Measurements from ENCODE around the gene TMED8. TPM values are rescaled to one million over a fixed set of nuclear protein-coding genes. Genes with fewer than 3 reads are reported as not detected.
A peak's percentile ranks its signal among the peaks of the same experiment; 100 is the strongest.

TMED8 gene
- total RNA-seq, 4 donors from 2014 or later = 5.3 to 11.2 (median 7.9) TPM

DNA sequence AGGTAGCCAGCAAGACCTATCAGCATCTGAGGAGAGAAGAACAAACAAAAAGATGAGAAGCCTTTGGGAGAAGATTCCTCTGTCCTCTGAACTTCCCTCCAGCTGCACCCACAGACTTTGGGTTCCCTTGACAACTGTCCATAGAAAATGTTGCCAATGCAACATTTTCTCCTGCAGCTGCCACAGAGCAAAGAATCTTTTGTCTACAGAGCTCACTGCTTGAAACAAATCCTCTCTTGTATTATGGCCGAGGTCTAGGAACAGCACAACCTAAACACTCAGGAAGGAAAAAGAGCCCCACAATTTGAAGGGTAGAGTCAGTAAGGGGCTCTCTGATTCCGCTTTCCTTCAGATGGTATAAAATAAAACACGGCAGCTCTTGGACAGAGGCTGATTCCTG lies 70.5 kb downstream of the TMED8 start:
- Histone ChIP-seq H3K27ac (peak overlapping the region; percentile 51), H3K4me1 (peaks cover 39% of the 10 kb centered on the region), H3K9me3 (no peaks in the 10 kb centered on the region), H3K4me3 (no peak overlapping the region), H3K27me3 (no peaks in the 10 kb centered on the region), H3K36me3 (peaks cover 5% of the 10 kb centered on the region)
- WGBS = 47% methylated on average over 3 of the region's 3 CpGs
- TF ChIP-seq, protein P1, sequence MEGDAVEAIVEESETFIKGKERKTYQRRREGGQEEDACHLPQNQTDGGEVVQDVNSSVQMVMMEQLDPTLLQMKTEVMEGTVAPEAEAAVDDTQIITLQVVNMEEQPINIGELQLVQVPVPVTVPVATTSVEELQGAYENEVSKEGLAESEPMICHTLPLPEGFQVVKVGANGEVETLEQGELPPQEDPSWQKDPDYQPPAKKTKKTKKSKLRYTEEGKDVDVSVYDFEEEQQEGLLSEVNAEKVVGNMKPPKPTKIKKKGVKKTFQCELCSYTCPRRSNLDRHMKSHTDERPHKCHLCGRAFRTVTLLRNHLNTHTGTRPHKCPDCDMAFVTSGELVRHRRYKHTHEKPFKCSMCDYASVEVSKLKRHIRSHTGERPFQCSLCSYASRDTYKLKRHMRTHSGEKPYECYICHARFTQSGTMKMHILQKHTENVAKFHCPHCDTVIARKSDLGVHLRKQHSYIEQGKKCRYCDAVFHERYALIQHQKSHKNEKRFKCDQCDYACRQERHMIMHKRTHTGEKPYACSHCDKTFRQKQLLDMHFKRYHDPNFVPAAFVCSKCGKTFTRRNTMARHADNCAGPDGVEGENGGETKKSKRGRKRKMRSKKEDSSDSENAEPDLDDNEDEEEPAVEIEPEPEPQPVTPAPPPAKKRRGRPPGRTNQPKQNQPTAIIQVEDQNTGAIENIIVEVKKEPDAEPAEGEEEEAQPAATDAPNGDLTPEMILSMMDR (IDR thresholded peaks at IDR 0.05) = no peak
- no peak for TF ChIP-seq POLR2A (IDR thresholded peaks at IDR 0.05)
- no peak for TF ChIP-seq POLR2AphosphoS5 (IDR thresholded peaks at IDR 0.05)
- no peak for TF ChIP-seq EP300 (IDR thresholded peaks at IDR 0.05)
- DNase-seq (ENCODE audit: low spot score in 2 of 2) = no peak

GRCh38 chr14:77305696-77306095 lies 71.2 kb downstream of the TMED8 start:
- Histone ChIP-seq H3K27ac (peak overlapping the region; percentile 51), H3K9me3 (no peaks in the 10 kb centered on the region), H3K4me1 (peaks cover 36% of the 10 kb centered on the region), H3K27me3 (no peaks in the 10 kb centered on the region), H3K4me3 (no peak overlapping the region), H3K36me3 (peaks cover 5% of the 10 kb centered on the region)
- no peak for TF ChIP-seq POLR2A (IDR thresholded peaks at IDR 0.05)
- TF ChIP-seq POLR2AphosphoS5 (IDR thresholded peaks at IDR 0.05) = no peak
- TF ChIP-seq EP300 (IDR thresholded peaks at IDR 0.05) = no peak
- TF ChIP-seq, protein P1 (IDR thresholded peaks at IDR 0.05) = no peak
- WGBS = 59% methylated on average over 4 of the region's 4 CpGs
- DNase-seq (ENCODE audit: low spot score in 2 of 2) = no peak

DNA sequence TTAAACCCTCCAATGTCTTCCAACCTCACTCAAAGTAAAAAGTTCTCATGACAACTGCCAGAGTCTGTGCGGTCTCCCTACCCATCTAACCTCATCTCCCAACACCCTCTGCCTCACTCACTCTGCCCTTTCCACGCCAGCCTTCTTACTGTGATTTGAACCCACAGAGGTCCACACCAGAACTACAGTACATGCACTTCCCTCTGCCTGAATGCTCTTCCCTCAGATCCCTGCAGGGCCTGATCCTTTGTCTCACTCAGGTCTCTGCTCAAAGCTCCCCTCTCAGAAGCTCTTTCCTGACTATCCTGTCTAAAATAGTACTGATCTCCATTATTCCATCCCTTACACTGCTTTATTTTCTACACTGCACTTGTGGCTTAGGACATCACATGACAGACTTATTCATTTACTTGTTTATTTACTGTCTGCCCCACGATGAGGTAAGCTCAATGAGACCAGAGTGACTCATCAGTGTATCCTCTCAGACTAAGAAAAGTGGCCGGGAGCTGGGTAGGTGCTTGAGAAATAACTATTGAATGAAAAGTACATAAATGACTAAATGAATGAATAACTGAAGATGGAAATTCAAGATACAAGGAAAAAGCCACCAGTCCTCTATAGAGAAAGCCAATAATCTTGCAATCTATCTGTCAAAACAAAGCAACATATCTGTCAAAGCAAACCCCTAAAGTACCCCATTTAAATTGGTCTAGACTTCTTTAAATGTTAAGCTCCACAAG lies 73.3 kb downstream of the TMED8 start:
- H3K9me3 ChIP-seq = no peaks in the 10 kb centered on the region
- DNase-seq (ENCODE audit: low spot score in 2 of 2) = no peak
- no peak overlapping the region for H3K4me3 ChIP-seq
- H3K4me1 ChIP-seq = peaks cover 36% of the 10 kb centered on the region
- TF ChIP-seq POLR2AphosphoS5 (IDR thresholded peaks at IDR 0.05) (no peak), POLR2A (IDR thresholded peaks at IDR 0.05) (no peak), EP300 (IDR thresholded peaks at IDR 0.05) (no peak)
- TF ChIP-seq, protein P1 (IDR thresholded peaks at IDR 0.05) = no peak
- H3K27ac ChIP-seq = peak overlapping the region; percentile 47
- H3K27me3 ChIP-seq = no peaks in the 10 kb centered on the region
- H3K36me3 ChIP-seq = peaks cover 8% of the 10 kb centered on the region
- WGBS = 52% methylated on average over 4 of the region's 4 CpGs

- Histone ChIP-seq H3K36me3 (peaks cover 15% of the 10 kb centered on the region), H3K9me3 (no peaks in the 10 kb centered on the region), H3K4me3 (no peak overlapping the region), H3K27me3 (no peaks in the 10 kb centered on the region), H3K27ac (peak overlapping the region; percentile 47), H3K4me1 (peaks cover 36% of the 10 kb centered on the region)
- DNase-seq (ENCODE audit: low spot score in 2 of 2) = no peak
- TF ChIP-seq POLR2AphosphoS5 (IDR thresholded peaks at IDR 0.05) = no peak
- no peak for TF ChIP-seq EP300 (IDR thresholded peaks at IDR 0.05)
- TF ChIP-seq POLR2A (IDR thresholded peaks at IDR 0.05) = no peak
- TF ChIP-seq, protein P1 (IDR thresholded peaks at IDR 0.05) = no peak
- WGBS = 90% methylated on average over 5 of the region's 5 CpGs
These were observed 74.0 kb downstream of the TMED8 start for GRCh38 chr14:77302926-77303325.

- TF ChIP-seq, protein P1 (IDR thresholded peaks at IDR 0.05) = peak; percentile 69 to 71
- no peak for TF ChIP-seq EP300 (IDR thresholded peaks at IDR 0.05)
These were observed 75.8 kb downstream of the TMED8 start for GRCh38 chr14:77301103-77301502.

More at GRCh38 chr14:77301103-77301502, 75.8 kb downstream of the TMED8 start:
- 37% methylated on average over 10 of the region's 10 CpGs for WGBS
- Histone ChIP-seq H3K27ac (no peak overlapping the region), H3K9me3 (no peaks in the 10 kb centered on the region), H3K36me3 (peaks cover 32% of the 10 kb centered on the region), H3K4me3 (no peak overlapping the region), H3K4me1 (peaks cover 27% of the 10 kb centered on the region), H3K27me3 (no peaks in the 10 kb centered on the region)
- DNase-seq (ENCODE audit: low spot score in 2 of 2) = peak; percentile 88 to 89

Data from suprapubic skin (tissue), 4 donors.